ENCODE results near the gene KLHL30.

- TF ChIP-seq CTCF (conservative IDR thresholded peaks at IDR 0.05; ENCODE audit: low read length) (no peak), EZH2phosphoT487 (IDR thresholded peaks at IDR 0.05; ENCODE audit: borderline replicate concordance, low read depth, low read length) (no peak)
Measured at GRCh38 chr2:238145046-238145445, 6.6 kb downstream of the KLHL30 start.
